ENCODE measurements around the gene MEPE. TPM values are rescaled to one million over a fixed set of nuclear protein-coding genes. Genes with fewer than 3 reads are reported as not detected.
"Not testable (repeated sequence)": the region's sequence is repeated elsewhere in the genome, so short reads cannot be mapped to it uniquely, and the experiment has no call there.

Gene MEPE
- total and polyA plus RNA-seq, 5 donors: not detected

GRCh38 chr4:87882321-87882720 lies 49.6 kb downstream of the MEPE start:
- DNase-seq: no peak

GRCh38 chr4:87882861-87883260 lies 50.1 kb downstream of the MEPE start:
- ATAC-seq: no peak
- H3K4me1 ChIP-seq (ENCODE audit: control insufficient read depth, insufficient read depth, low read length): no peaks in the 10 kb centered on the region

More at GRCh38 chr4:87882321-87882720, 49.6 kb downstream of the MEPE start:
- H3K27me3 ChIP-seq (ENCODE audit: control insufficient read depth, insufficient read depth): no peaks in the 10 kb centered on the region
- intact Hi-C loops (cut with DNase I): no loop called here
- WGBS: 14% methylated on average over 1 of the region's 1 CpG
- H3K27ac ChIP-seq (ENCODE audit: low read length): no peak overlapping the region
- H3K4me1 ChIP-seq (ENCODE audit: control insufficient read depth, insufficient read depth, low read length): no peaks in the 10 kb centered on the region
- ATAC-seq: no peak
- H3K9me3 ChIP-seq (ENCODE audit: control insufficient read depth, low read length): no peaks in the 10 kb centered on the region
- no peak overlapping the region for H3K4me3 ChIP-seq (ENCODE audit: low read length)

GRCh38 chr4:87884976-87885549 lies 52.3 kb downstream of the MEPE start:
- no peaks in the 10 kb centered on the region for H3K27me3 ChIP-seq (ENCODE audit: control insufficient read depth, insufficient read depth)
- no peaks in the 10 kb centered on the region for H3K9me3 ChIP-seq (ENCODE audit: control insufficient read depth, low read length)
- no peak overlapping the region for H3K4me3 ChIP-seq (ENCODE audit: low read length)
- intact Hi-C loops (cut with DNase I): no loop called here
- DNase-seq (no peak), ATAC-seq (no peak)
- 39% methylated on average over 9 of the region's 9 CpGs for WGBS
- H3K27ac ChIP-seq (ENCODE audit: low read length): no peak overlapping the region
- no peaks in the 10 kb centered on the region for H3K4me1 ChIP-seq (ENCODE audit: control insufficient read depth, insufficient read depth, low read length)

More at GRCh38 chr4:87882861-87883260, 50.1 kb downstream of the MEPE start:
- no peaks in the 10 kb centered on the region for H3K9me3 ChIP-seq (ENCODE audit: control insufficient read depth, low read length)
- DNase-seq: no peak
- H3K4me3 ChIP-seq (ENCODE audit: low read length): no peak overlapping the region
- intact Hi-C loops (cut with DNase I): no loop called here
- 48% methylated on average over 2 of the region's 2 CpGs for WGBS
- H3K27ac ChIP-seq (ENCODE audit: low read length): no peak overlapping the region
- H3K27me3 ChIP-seq (ENCODE audit: control insufficient read depth, insufficient read depth): no peaks in the 10 kb centered on the region

- H3K4me1 ChIP-seq (ENCODE audit: control insufficient read depth, insufficient read depth, low read length): no peaks in the 10 kb centered on the region
These were observed 53.3 kb downstream of the MEPE start for GRCh38 chr4:87886083-87886482.

GRCh38 chr4:87890753-87891152 lies 58.0 kb downstream of the MEPE start:
- ATAC-seq; DNase-seq; intact Hi-C loops (cut with DNase I); H3K4me3 ChIP-seq (ENCODE audit: low read length); H3K4me1 ChIP-seq (ENCODE audit: control insufficient read depth, insufficient read depth, low read length); H3K27ac ChIP-seq (ENCODE audit: low read length); H3K27me3 ChIP-seq (ENCODE audit: control insufficient read depth, insufficient read depth); H3K9me3 ChIP-seq (ENCODE audit: control insufficient read depth, low read length): not testable (repeated sequence)

More at GRCh38 chr4:87886083-87886482, 53.3 kb downstream of the MEPE start:
- WGBS: 70% methylated on average over 6 of the region's 6 CpGs
- H3K27ac ChIP-seq (ENCODE audit: low read length): no peak overlapping the region
- ATAC-seq (no peak), DNase-seq (no peak)
- H3K4me3 ChIP-seq (ENCODE audit: low read length): no peak overlapping the region
- no peaks in the 10 kb centered on the region for H3K27me3 ChIP-seq (ENCODE audit: control insufficient read depth, insufficient read depth)
- intact Hi-C loops (cut with DNase I): no loop called here
- H3K9me3 ChIP-seq (ENCODE audit: control insufficient read depth, low read length): no peaks in the 10 kb centered on the region

- Histone ChIP-seq H3K4me1 (ENCODE audit: control insufficient read depth, insufficient read depth, low read length) (no peaks in the 10 kb centered on the region), H3K27ac (ENCODE audit: low read length) (no peak overlapping the region), H3K4me3 (ENCODE audit: low read length) (no peak overlapping the region), H3K27me3 (ENCODE audit: control insufficient read depth, insufficient read depth) (no peaks in the 10 kb centered on the region), H3K9me3 (ENCODE audit: control insufficient read depth, low read length) (no peaks in the 10 kb centered on the region)
- ATAC-seq: peak; percentile 74 to 78
- intact Hi-C loops (cut with DNase I): no loop called here
- peak in 1 of 3 donors; percentile 35 for DNase-seq
- WGBS: 46% methylated on average over 8 of the region's 8 CpGs
These were observed 63.3 kb downstream of the MEPE start for GRCh38 chr4:87895964-87896621.

Other genes with a start within 250 kb of the MEPE start
- gene DSPP, start 224.4 kb upstream of the MEPE start, total RNA-seq: not detected
- gene DSPP, start 224.4 kb upstream of the MEPE start, polyA plus RNA-seq: not detected
- gene DMP1, start 182.7 kb upstream of the MEPE start, total RNA-seq: not detected
- not detected for gene DMP1, start 182.7 kb upstream of the MEPE start, polyA plus RNA-seq
- gene IBSP, start 33.4 kb upstream of the MEPE start, total RNA-seq: not detected
- gene IBSP, start 33.4 kb upstream of the MEPE start, polyA plus RNA-seq: 0.07 TPM
- 10 to 100 TPM in 2 of 4 donors, 1 to 10 TPM in 2; 3.1 to 38.8 (median 19.2) TPM for gene SPP1, start 142.7 kb downstream of the MEPE start, total RNA-seq
- 20.9 TPM for gene SPP1, start 142.7 kb downstream of the MEPE start, polyA plus RNA-seq
- 10 to 100 TPM; 17.5 to 22.6 (median 20.9) TPM for gene PKD2, start 174.7 kb downstream of the MEPE start, total RNA-seq
- 10.3 TPM for gene PKD2, start 174.7 kb downstream of the MEPE start, polyA plus RNA-seq